Measurements from ENCODE around the gene ADAMTS6. TPM values are rescaled to one million over a fixed set of nuclear protein-coding genes. Genes with fewer than 3 reads are reported as not detected.

ADAMTS6 gene
- total and polyA plus RNA-seq, 2 experiments from 2014 or later, result 3.4 to 21.0 TPM

- 63% methylated on average over 3 of the region's 3 CpGs for WGBS (ENCODE audit: low lambda C conversion rate, missing lambda C conversion rate)
- Histone ChIP-seq H3K4me2 (no peak overlapping the region), H3K36me3 (replicated peaks; ENCODE audit: insufficient read depth, low read depth) (no peaks in the 10 kb centered on the region), H4K20me1 (ENCODE audit: insufficient read depth, poor library complexity, severe bottlenecking) (no peaks in the 10 kb centered on the region), H3K27ac (no peak overlapping the region), H3K9me2 (replicated peaks; ENCODE audit: insufficient read depth) (no peaks in the 10 kb centered on the region), H3K9me3 (ENCODE audit: low read depth) (no peaks in the 10 kb centered on the region), H3K4me1 (ENCODE audit: insufficient read depth) (no peaks in the 10 kb centered on the region), H3K4me3 (no peak overlapping the region), H2AFZ (no peak overlapping the region), H3K79me2 (no peaks in the 10 kb centered on the region), H3K27me3 (no peaks in the 10 kb centered on the region)
- DNase-seq (ENCODE audit: low spot score), result no peak
- TF ChIP-seq CTCF (IDR thresholded peaks at IDR 0.05; ENCODE audit: poor library complexity) (no peak), EZH2 (IDR thresholded peaks at IDR 0.05; ENCODE audit: borderline replicate concordance) (no peak), EZH2phosphoT487 (IDR thresholded peaks at IDR 0.05; ENCODE audit: low read depth, severe bottlenecking, unreplicated experiment) (no peak)
Measured at GRCh38 chr5:65199993-65200675, 281.6 kb downstream of the ADAMTS6 start.

DNA sequence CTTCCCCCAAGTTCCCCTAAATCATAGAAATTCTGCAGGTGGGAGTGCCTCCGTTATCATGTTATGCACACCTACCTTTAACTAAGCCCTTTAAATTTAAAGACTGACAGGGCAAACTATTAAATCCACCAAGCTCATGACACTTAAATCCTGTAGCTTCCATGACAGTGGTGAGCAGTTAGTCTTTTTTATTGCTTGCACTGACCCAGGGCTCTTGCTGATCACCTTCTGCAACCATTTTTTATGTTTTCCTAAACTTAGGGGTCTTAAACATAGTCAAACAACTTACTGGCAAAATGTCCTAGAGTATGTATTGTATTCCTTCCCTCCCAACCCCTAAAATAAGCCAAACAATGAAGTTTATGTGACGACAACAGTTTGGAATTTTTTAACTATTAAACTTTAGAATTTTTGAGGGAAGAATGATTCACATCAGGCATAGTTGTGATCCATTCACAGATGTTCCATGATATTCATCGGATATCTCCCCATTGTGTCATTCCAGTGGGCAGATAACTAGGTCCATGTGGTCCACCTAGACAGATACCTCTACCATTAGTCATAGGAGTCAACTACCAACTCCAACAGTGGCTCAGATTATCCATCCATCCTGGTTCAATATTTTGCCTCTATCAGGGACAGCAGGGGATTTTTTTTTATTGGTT lies 283.1 kb downstream of the ADAMTS6 start:
- no peaks in the 10 kb centered on the region for H3K9me2 ChIP-seq (replicated peaks; ENCODE audit: insufficient read depth)
- TF ChIP-seq CTCF (IDR thresholded peaks at IDR 0.05; ENCODE audit: poor library complexity) (no peak), EZH2phosphoT487 (IDR thresholded peaks at IDR 0.05; ENCODE audit: low read depth, severe bottlenecking, unreplicated experiment) (no peak), EZH2 (IDR thresholded peaks at IDR 0.05; ENCODE audit: borderline replicate concordance) (no peak)
- H2AFZ ChIP-seq, result no peak overlapping the region
- no peak for DNase-seq (ENCODE audit: low spot score)
- WGBS (ENCODE audit: low lambda C conversion rate, missing lambda C conversion rate), result 65% methylated on average over 3 of the region's 3 CpGs
- no peak overlapping the region for H3K27ac ChIP-seq
- H4K20me1 ChIP-seq (ENCODE audit: insufficient read depth, poor library complexity, severe bottlenecking), result no peaks in the 10 kb centered on the region
- no peaks in the 10 kb centered on the region for H3K36me3 ChIP-seq (replicated peaks; ENCODE audit: insufficient read depth, low read depth)
- no peak overlapping the region for H3K4me2 ChIP-seq
- no peaks in the 10 kb centered on the region for H3K9me3 ChIP-seq (ENCODE audit: low read depth)
- H3K4me1 ChIP-seq (ENCODE audit: insufficient read depth), result no peaks in the 10 kb centered on the region
- H3K4me3 ChIP-seq, result no peak overlapping the region
- no peaks in the 10 kb centered on the region for H3K79me2 ChIP-seq
- H3K27me3 ChIP-seq, result no peaks in the 10 kb centered on the region

GRCh38 chr5:65197531-65198455 lies 283.9 kb downstream of the ADAMTS6 start:
- Histone ChIP-seq H3K27ac (no peak overlapping the region), H3K4me1 (ENCODE audit: insufficient read depth) (no peaks in the 10 kb centered on the region), H3K4me2 (no peak overlapping the region), H3K4me3 (no peak overlapping the region), H3K27me3 (no peaks in the 10 kb centered on the region), H3K79me2 (no peaks in the 10 kb centered on the region), H3K9me2 (replicated peaks; ENCODE audit: insufficient read depth) (no peaks in the 10 kb centered on the region), H3K36me3 (replicated peaks; ENCODE audit: insufficient read depth, low read depth) (no peaks in the 10 kb centered on the region), H3K9me3 (ENCODE audit: low read depth) (no peaks in the 10 kb centered on the region), H4K20me1 (ENCODE audit: insufficient read depth, poor library complexity, severe bottlenecking) (no peaks in the 10 kb centered on the region), H2AFZ (no peak overlapping the region)
- no peak for TF ChIP-seq CTCF (IDR thresholded peaks at IDR 0.05; ENCODE audit: poor library complexity)
- WGBS (ENCODE audit: low lambda C conversion rate, missing lambda C conversion rate), result 63% methylated on average over 5 of the region's 5 CpGs
- DNase-seq (ENCODE audit: low spot score), result no peak

Measured in hepatocyte (in vitro differentiated cells).